Kidney (tissue), 14 donors: ENCODE measurements around the gene SEC22C. TPM values are rescaled to one million over a fixed set of nuclear protein-coding genes. Genes with fewer than 3 reads are reported as not detected.

Source experiments
- DNase-seq, 5 donors: peaks; one replicate each; pipeline ENCODE4 v3.0.0-alpha.2; 2013 to 2020
- FAIRE-seq: peaks from 2 replicates; lab custom pipeline; 2012; peaks lifted over from hg19 to GRCh38; lab: Jason Lieb, UNC
- H3K27ac ChIP-seq, 2 donors: one replicate each; pipeline ENCODE4 v1.7.0; 2013; ENCODE audit warnings: low read depth in 2 of 2, low read length in 2 of 2, inconsistent platforms in 1 of 2
- H3K27me3 ChIP-seq: one replicate; pipeline ENCODE4 v1.7.1; 2013; ENCODE audit warnings: low read length, inconsistent platforms; ENCODE audit not compliant: control insufficient read depth, insufficient read depth
- H3K36me3 ChIP-seq, 3 donors: one replicate each; pipeline versions ENCODE4 v1.7.0 to v1.7.1; 2013; ENCODE audit warnings: low read length in 3 of 3, control low read depth in 1 of 3, inconsistent platforms in 1 of 3; ENCODE audit not compliant: insufficient read depth in 3 of 3, control insufficient read depth in 2 of 3
- H3K4me1 ChIP-seq, 3 donors: one replicate each; pipeline versions ENCODE4 v1.7.0 to v1.7.1; 2013; ENCODE audit warnings: low read length in 3 of 3, inconsistent platforms in 1 of 3, low read depth in 1 of 3; ENCODE audit not compliant: control insufficient read depth in 2 of 3, insufficient read depth in 2 of 3
- H3K4me3 ChIP-seq, 3 donors: one replicate each; pipeline versions ENCODE4 v1.7.0 to v1.8.1; 2013; ENCODE audit warnings: low read length in 3 of 3, control low read depth in 1 of 3, inconsistent platforms in 1 of 3
- H3K9ac ChIP-seq, 3 donors: one replicate each; pipeline versions ENCODE4 v1.7.0 to v1.7.1; 2013; ENCODE audit warnings: low read length in 3 of 3, control low read depth in 1 of 3, inconsistent platforms in 1 of 3
- H3K9me3 ChIP-seq, 3 donors: one replicate each; pipeline versions ENCODE4 v1.7.0 to v1.7.1; 2013; ENCODE audit warnings: low read length in 3 of 3, control low read depth in 1 of 3, inconsistent platforms in 1 of 3; ENCODE audit not compliant: control insufficient read depth in 2 of 3, insufficient read depth in 1 of 3
- intact Hi-C: fragments of 100-400 bp; cut with DNase I; formaldehyde crosslinking; loops from one replicate; pipeline ENCODE4 v1.11.1; 2022
- polyA plus RNA-seq: library from polyadenylated mRNA; stranded (reverse); fragments of 350-450 nt; fragmentation: Illumina TruSeq; extraction: RNeasy Lipid Tissue Mini Kit (QIAGEN cat#74804); gene quantifications from one replicate; pipeline ENCODE4 v1.2.3, GENCODE V29; 2014; ENCODE audit warnings: low read depth, low replicate concordance; ENCODE audit not compliant: insufficient read depth
- total RNA-seq: library from RNA; stranded (reverse); fragmentation: NEBNext Ultra II Directional; extraction: Animal tissue kit (Norgen Biotek cat#: 25700); gene quantifications from one replicate; pipeline ENCODE4 v1.2.1, GENCODE V29; 2021
- TF ChIP-seq, protein P1 (sequence below): IDR thresholded peaks from 3 replicates; pipeline ENCODE4 v1.5.1; 2012; ENCODE audit warnings: mild to moderate bottlenecking, moderate library complexity, borderline replicate concordance; ENCODE audit not compliant: insufficient read depth; ENCODE audit errors: extremely low read depth
- donor health status: control.
- donor health status: control.
- donor health status: control.
- donor health status: control.
- donor health status: control.
- donor health status: DM: yes; HTN: yes; CAD: no.
- donor health status: Normal renal cell carcinoma (clear cell type).

Gene SEC22C
- total and polyA plus RNA-seq, 2 donors from 2014 or later: 32.8 to 43.6 TPM

DNA sequence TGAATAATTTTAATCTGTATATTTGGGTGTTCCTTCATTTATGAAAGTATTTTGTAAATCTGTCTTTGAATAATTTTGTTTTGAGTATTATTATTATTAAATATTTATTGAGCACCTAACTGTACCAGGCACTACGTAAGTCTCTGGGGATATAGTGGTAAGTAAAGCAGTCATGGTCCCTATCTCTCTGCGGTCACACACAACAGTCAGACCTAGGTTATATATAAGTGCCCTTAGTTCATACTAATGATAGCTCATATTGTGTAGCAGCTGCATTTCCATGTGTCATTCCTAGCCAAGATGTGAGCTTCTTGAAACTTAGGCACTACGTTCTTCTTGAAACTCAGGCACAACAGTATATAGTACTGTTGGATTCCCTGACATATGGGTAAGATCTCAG lies 31.2 kb upstream of the SEC22C start:
- H3K4me3 ChIP-seq: no peak overlapping the region
- FAIRE-seq (no peak), DNase-seq (no peak)
- H3K9me3 ChIP-seq: no peaks in the 10 kb centered on the region
- no peaks in the 10 kb centered on the region for H3K27me3 ChIP-seq
- H3K27ac ChIP-seq: no peak overlapping the region
- intact Hi-C loops: no loop called here
- H3K36me3 ChIP-seq: peaks cover 0 to 2% (median 0%) of the 10 kb centered on the region in 3 donors
- peaks cover 0 to 4% (median 2%) of the 10 kb centered on the region in 3 donors for H3K4me1 ChIP-seq
- TF ChIP-seq, protein P1, sequence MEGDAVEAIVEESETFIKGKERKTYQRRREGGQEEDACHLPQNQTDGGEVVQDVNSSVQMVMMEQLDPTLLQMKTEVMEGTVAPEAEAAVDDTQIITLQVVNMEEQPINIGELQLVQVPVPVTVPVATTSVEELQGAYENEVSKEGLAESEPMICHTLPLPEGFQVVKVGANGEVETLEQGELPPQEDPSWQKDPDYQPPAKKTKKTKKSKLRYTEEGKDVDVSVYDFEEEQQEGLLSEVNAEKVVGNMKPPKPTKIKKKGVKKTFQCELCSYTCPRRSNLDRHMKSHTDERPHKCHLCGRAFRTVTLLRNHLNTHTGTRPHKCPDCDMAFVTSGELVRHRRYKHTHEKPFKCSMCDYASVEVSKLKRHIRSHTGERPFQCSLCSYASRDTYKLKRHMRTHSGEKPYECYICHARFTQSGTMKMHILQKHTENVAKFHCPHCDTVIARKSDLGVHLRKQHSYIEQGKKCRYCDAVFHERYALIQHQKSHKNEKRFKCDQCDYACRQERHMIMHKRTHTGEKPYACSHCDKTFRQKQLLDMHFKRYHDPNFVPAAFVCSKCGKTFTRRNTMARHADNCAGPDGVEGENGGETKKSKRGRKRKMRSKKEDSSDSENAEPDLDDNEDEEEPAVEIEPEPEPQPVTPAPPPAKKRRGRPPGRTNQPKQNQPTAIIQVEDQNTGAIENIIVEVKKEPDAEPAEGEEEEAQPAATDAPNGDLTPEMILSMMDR: no peak
- no peak overlapping the region for H3K9ac ChIP-seq

DNA sequence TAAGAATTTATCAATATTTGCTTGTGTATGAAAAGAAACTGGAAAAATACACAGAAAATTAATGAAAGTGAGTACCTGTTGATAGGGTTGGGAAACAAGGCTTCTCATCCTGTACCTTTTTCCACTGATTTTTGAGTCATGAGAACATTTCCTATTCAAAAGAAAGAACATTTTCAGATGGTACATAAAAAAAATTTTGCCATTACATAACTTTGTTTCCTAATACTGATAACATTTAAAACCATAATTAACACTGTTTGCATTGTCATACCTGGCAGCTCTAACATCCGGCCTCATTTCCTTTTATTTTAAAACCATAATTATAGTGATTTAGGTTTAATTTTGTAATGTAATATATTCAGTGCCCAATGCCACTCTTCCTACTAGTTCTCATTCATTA lies 30.4 kb upstream of the SEC22C start:
- Histone ChIP-seq H3K36me3 (peaks cover 0 to 4% (median 2%) of the 10 kb centered on the region in 3 donors), H3K9ac (no peak overlapping the region), H3K27me3 (no peaks in the 10 kb centered on the region), H3K4me3 (no peak overlapping the region), H3K4me1 (peaks cover 0 to 4% (median 2%) of the 10 kb centered on the region in 3 donors), H3K9me3 (no peaks in the 10 kb centered on the region), H3K27ac (no peak overlapping the region)
- no peak for FAIRE-seq
- TF ChIP-seq, protein P1: no peak
- intact Hi-C loops: no loop called here
- DNase-seq: no peak

DNA sequence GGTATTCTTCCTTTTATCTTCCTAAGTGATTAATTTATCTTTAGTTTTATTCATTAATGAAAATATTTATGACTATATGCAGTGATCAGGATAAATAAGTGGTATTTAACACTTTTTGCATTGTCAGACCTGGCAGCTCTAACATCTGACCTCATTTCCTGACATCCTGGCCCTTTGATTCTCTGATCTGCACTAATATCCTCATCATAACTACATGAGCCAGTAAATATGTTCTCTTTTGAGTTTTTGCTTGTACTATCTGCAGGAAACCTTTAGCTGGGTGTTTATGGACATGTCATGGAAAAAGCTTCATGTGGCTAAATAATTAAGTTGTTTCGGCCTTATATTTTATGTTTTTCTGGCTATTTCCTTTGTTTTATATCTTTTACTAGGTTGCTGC lies 29.2 kb upstream of the SEC22C start:
- intact Hi-C loops: no loop called here
- Histone ChIP-seq H3K27me3 (no peaks in the 10 kb centered on the region), H3K9me3 (no peaks in the 10 kb centered on the region), H3K27ac (no peak overlapping the region), H3K4me1 (peaks cover 0 to 4% (median 2%) of the 10 kb centered on the region in 3 donors), H3K36me3 (peaks cover 0 to 4% (median 2%) of the 10 kb centered on the region in 3 donors), H3K4me3 (no peak overlapping the region), H3K9ac (no peak overlapping the region)
- TF ChIP-seq, protein P1: no peak
- FAIRE-seq (no peak), DNase-seq (no peak)

DNA sequence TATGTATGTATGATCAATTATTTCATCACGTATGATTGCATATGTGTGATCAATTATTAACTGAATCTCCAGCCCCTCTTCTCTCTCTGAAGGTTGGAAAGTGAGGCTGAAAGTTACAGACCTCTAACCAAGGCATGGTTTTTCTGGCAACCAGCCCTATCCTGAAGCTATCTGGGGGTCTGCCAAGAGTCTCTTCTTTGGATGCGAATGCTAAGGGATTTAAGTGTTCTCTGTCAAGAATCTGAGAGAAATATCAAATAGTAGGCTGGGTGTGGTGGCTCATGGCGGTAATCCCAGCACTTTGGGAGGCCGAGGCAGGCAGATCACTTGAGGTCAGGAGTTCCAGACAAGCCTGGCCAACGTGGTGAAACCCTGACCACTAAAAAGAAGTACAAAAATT lies 26.8 kb upstream of the SEC22C start:
- DNase-seq (no peak), FAIRE-seq (no peak)
- Histone ChIP-seq H3K27ac (no peak overlapping the region), H3K36me3 (peaks cover 0 to 4% (median 2%) of the 10 kb centered on the region in 3 donors), H3K4me1 (peaks cover 0 to 7% (median 2%) of the 10 kb centered on the region in 3 donors), H3K9ac (no peak overlapping the region), H3K27me3 (no peaks in the 10 kb centered on the region), H3K4me3 (no peak overlapping the region), H3K9me3 (no peaks in the 10 kb centered on the region)
- intact Hi-C loops: no loop called here
- TF ChIP-seq, protein P1: no peak
